IPS-18c (cell line): Measurements from ENCODE around the gene CCDC60.
"Not testable (repeated sequence)": the region's sequence is repeated elsewhere in the genome, so short reads cannot be mapped to it uniquely, and the experiment has no call there.

ENCODE experiments used
- H3K4me3 ChIP-seq: 2 replicates; pipeline ENCODE4 v1.7.0; 2013; ENCODE audit warnings: low read depth, mild to moderate bottlenecking, low read length, moderate library complexity; ENCODE audit not compliant: insufficient read depth
- H3K9me3 ChIP-seq: one replicate; pipeline ENCODE4 v1.6.1; 2013; ENCODE audit warnings: mild to moderate bottlenecking, low read length, moderate library complexity; ENCODE audit not compliant: control insufficient read depth, insufficient read depth

The CCDC60 gene

DNA sequence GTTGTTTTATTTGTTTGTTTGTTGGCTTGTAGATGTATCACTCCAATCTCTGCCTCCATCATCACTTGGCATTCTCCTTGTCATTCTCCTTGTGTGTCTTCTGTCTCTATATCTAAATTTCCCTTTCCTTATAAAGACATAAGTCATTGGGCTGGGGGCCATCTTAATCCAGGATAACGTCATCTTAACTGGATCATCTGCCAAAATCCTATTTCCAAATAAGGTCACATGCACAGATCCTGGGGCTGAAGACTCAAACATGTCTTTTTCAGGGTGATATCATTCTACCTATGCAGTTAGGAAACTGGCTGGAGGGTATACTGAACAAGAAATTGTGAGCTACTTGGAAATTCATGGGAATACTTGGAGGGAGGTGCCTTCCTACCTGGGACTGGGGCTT, 8.7 kb upstream of the CCDC60 start:
- Histone ChIP-seq H3K4me3 (no peak overlapping the region), H3K9me3 (peaks cover 2% of the 10 kb centered on the region)

DNA sequence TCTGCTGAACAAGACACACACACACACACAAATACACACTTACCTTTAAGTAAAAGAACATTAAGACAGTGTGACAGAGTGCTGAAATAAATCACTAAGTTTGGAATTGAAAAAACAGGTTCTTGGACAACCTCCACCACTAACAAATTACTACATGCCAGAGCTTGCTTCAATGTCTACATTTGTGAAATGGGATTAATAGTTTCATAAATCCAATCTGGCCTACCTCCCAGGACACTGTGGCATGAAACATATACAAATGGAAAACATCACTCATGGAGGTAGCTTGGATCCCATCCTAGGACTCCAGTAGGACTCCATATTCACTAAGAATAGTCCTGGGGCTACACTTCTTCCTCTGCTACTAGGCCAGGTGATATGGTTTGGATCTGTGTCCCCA, 8.2 kb upstream of the CCDC60 start:
- H3K4me3 ChIP-seq, result no peak overlapping the region
- peaks cover 2% of the 10 kb centered on the region for H3K9me3 ChIP-seq

DNA sequence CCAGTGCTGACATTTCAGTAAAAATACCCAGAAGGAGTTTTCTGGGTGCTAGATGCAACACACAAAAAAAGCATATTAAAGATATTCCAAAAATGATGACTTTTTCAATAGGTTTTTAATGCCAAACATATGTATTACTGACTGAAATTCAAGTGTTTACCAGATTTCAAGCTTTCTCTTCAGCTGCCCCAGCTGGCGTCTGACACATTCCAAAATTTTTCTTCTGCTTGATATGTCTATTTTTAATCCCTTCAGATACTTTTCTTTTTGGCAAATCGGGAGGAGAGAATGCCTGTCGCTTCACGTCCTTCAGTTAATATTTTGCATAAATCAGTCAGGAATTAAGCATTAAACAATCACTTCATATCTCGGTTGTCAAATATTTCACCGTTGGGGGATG, 7.1 kb upstream of the CCDC60 start:
- Histone ChIP-seq H3K4me3 (no peak overlapping the region), H3K9me3 (no peaks in the 10 kb centered on the region)

DNA sequence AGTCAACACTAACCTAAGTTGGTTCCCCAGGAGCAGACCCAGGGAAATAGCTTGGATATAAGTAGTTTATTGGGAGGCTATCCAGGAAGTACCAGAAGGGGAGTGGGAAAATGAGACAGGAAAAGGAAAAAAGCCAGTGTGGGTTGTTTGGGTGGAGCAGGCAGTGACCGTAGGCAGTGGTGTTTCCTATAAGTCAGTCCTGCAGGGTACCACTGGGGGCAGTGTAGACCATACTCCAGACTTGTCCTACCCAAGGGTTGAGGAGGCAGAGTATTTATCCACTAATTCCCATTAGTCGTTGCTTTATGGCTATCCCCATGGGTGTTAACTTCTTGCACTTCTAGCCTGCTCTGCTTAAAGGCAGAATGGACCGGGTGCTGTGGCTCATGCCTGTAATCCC, 6.4 kb upstream of the CCDC60 start:
- no peaks in the 10 kb centered on the region for H3K9me3 ChIP-seq
- no peak overlapping the region for H3K4me3 ChIP-seq

DNA sequence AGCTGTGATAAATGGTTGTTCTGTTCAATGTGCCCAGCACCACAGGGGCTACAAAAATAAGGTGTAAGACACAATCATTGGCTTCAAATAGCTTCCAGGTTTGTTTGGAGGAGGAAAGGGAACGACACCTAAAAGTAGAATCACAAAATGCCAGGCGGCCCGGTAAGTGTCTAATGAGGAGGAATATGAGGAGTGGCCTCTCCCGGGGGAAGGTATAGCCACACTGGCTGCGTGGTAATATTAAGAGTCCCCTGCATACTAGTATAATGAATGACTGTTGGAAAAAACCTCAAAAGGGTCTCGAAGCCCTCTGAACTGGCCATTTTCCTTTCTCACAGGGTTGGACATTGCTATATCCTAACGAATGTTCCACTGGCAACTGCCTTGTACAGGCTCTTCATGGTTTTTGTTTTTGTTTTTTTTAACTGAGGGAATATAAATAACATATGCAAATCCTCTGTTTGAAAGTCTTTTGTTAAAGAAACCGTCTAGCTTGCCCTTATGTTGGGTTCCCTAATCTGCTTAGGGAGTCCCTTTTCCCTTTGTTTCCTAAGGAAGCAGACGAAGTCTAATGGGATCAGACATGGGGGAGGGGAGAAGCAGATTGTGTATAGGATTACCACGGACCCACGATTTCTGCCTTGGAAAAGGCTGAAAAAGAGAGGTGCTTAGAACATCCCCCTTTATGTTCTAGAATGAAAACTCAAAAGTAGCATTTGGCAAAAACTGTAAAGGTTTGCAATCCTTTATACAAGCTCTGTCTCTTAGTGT, 4.2 kb downstream of the CCDC60 start:
- H3K9me3 ChIP-seq, result no peaks in the 10 kb centered on the region
- no peak overlapping the region for H3K4me3 ChIP-seq

DNA sequence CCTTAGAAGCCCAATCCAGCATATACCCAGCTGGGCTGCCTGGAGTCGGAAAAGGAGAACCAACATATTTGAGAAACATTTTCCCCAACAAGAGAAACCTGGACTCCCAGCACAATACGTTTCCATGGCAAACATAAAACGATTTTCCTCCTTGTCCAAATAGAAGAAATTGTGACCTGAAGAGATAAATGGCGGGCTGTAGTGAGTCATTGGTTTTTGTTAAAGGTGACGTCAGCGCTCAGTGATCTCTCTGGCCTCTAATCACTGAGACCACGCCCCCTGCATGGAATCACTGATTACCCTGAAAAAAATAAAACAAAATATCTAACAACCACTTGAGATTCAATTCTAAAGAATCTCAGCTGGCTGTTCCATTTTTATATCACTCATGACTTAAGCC, 6.0 kb downstream of the CCDC60 start:
- no peaks in the 10 kb centered on the region for H3K9me3 ChIP-seq
- H3K4me3 ChIP-seq, result no peak overlapping the region

DNA sequence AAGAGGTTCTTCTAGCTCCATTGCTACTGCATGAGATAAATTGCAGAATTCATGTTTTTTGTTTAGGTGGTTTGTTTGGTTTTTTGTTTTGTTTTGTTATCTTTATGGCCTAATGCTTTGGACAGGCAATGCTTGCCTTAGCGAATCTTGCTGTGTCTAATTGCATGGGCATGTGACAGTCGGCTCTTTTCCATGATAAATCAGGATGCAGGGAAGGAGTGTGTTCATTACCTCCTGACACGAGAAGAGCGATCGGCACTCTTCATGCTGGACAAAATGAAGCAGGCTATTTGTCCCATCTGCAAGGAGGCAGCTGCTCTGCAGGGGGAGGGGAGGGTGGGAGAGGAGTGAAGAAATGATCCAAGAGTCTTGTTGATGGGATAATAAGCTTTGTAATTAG, 6.5 kb downstream of the CCDC60 start:
- H3K9me3 ChIP-seq, result no peaks in the 10 kb centered on the region
- no peak overlapping the region for H3K4me3 ChIP-seq

DNA sequence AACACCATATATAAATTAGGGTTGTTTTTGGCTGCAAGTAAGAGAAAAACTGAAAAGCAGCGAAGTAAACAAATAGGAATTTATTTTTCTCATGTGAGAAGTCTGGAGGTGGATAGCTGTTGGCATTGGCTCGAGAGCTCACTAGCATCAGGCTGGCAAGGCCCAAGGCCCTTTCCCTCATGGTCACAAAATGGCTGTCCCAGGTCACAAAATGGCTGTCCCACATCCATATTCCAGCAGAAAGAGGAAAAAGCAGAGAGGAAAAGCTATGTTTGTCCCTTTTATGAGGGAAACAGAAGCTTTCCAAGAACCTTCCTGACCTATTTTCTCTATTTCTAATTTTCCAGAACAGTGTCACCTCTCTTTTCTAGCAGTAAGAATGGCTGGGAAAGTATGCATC, 7.5 kb downstream of the CCDC60 start:
- Histone ChIP-seq H3K9me3 (no peaks in the 10 kb centered on the region), H3K4me3 (no peak overlapping the region)

DNA sequence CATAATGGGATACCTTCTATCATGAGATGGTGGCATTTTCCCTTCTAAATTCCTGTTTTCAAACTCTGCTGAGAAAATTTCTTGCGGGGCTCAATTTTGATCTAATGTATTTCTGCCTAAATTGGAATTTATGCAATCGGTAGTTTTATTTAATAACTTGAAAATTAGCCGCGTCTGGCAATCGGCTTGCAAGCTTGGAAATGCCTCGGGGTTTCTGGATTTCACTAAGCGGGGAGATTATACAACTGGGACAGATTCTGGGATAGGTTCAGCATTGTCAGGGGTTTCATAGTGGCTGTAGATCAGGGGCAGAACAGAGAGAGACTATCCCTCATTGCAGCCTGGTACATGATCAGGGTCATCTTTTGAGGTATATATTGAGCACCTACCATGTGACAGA, 8.6 kb downstream of the CCDC60 start:
- Histone ChIP-seq H3K9me3 (no peaks in the 10 kb centered on the region), H3K4me3 (no peak overlapping the region)

DNA sequence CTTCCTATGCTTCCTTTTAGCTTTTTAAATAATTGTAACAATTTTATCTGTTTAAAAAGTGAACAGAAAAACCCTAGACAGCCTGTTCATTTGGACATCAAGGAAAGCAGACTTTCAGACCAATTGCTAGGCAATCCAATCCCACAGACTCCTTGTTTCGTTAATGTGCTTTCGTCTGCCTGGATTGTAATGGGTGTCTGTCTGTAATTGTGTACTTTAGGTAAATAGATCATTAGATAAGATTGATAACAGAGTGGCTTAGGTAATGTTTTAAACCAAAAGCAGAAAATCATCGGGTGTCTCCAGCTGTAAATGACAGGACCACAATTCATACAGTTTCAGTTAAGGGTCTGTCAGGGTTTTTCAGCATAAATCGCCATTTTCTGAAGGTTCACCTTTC, 19.6 kb downstream of the CCDC60 start:
- peaks cover 3% of the 10 kb centered on the region for H3K9me3 ChIP-seq
- no peak overlapping the region for H3K4me3 ChIP-seq

DNA sequence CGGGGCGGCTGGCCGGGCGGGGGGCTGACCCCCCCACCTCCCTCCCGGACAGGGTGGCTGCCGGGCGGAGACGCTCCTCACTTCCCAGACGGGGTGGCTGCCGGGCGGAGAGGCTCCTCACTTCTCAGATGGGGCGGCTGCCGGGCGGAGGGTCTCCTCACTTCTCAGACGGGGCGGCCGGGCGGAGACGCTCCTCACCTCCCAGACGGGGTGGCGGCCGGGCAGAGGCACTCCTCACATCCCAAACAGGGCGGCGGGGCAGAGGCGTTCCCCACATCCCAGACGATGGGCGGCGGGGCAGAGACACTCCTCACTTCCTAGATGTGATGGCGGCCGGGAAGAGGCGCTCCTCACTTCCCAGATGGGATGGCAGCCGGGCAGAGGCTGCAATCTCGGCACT, 25.8 kb downstream of the CCDC60 start:
- H3K9me3 ChIP-seq, H3K4me3 ChIP-seq: not testable (repeated sequence)

DNA sequence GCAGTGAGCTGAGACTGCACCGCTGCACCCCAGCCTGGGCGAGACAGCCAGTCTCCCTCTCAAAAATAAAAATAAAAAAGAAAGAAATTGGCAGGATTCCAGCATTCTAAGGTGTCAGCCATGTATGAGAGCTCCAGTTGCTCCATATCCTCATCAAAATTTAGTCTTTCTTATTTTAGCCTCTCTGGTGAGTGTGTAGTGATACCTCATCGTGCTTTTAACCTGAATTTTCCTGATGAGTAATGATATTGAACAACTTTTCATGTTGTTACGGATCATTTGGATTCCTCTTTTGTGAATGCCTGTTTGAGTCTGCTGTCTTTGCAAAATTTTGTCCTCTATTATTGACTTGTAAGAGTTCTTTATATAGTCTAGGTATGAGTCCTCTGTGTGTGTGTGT, 28.5 kb downstream of the CCDC60 start:
- Histone ChIP-seq H3K4me3 (no peak overlapping the region), H3K9me3 (no peaks in the 10 kb centered on the region)

DNA sequence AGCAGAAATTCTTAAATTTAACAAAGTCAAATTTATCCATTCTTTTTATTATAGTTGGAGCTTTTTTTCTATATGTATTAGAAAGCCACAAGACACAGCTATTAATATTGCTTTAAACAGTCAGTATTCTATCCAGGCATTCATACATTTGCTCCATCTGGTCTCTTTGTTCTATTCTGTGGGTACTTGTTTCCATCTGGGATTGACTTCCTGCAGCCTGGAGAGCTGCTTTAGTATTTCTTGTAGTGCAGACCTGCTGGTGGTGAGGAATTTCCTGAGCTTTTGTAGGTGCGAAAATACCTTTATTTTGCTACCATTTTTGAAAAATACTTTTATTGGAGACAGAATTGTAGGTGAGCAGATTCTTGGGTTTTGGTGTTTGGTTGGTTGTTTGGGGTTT, 29.0 kb downstream of the CCDC60 start:
- no peaks in the 10 kb centered on the region for H3K9me3 ChIP-seq
- no peak overlapping the region for H3K4me3 ChIP-seq

DNA sequence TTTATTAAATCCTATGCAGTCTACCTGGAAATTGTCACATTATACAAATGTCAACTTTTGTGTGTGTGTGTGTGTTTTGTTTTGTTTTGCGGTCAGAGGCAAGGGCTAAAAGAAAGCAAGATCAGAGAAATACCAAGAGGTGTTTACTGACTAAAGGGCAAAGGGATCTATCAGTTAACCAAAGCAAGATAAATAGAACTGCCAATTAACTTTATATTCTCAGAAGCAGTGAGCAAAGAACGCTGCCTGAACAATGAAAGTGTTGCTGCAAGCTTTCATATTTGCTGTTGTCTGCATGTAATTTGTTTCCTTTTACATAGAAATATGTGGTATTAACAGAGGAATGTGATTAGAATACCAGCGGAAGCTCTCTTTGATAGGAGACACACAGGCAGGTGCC, 30.9 kb downstream of the CCDC60 start:
- H3K9me3 ChIP-seq, result no peaks in the 10 kb centered on the region
- no peak overlapping the region for H3K4me3 ChIP-seq

DNA sequence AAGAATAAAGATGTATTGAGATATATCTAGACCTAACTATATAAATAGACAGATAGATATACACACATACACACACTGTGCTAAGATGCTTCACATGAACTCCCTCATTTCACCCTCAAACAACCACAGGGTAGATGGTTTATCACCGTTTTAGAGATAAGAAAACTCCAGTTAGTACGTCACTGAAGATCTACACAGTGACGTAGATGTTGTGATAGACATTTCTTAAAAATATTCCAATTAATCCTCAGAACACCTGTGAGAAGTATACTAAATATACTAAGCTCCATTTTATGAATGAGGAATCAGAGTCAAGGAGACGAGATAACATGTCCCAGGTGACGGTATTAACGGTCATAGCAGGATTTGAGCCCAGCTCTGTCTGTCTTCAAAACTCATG, 31.5 kb downstream of the CCDC60 start:
- no peak overlapping the region for H3K4me3 ChIP-seq
- no peaks in the 10 kb centered on the region for H3K9me3 ChIP-seq

DNA sequence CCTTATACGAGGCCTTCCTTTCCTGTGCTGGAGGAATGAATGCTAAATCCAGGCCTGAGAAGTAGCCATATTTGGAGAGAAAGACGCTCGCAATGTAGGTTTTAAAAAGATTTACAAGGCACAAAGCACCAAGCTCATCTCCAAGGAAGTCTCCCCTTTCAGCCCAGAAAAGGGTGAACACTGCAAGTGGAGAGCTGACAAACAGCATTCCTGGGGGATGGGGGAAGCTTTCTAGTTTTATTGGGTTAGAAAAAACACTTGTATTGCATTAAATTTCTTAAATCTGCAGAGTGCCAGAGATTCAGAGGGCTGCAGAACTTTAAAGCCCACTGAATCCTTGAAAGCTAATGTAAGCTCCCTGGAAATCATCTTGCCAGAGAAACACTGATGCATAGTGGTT, 34.6 kb downstream of the CCDC60 start:
- no peak overlapping the region for H3K4me3 ChIP-seq
- no peaks in the 10 kb centered on the region for H3K9me3 ChIP-seq

DNA sequence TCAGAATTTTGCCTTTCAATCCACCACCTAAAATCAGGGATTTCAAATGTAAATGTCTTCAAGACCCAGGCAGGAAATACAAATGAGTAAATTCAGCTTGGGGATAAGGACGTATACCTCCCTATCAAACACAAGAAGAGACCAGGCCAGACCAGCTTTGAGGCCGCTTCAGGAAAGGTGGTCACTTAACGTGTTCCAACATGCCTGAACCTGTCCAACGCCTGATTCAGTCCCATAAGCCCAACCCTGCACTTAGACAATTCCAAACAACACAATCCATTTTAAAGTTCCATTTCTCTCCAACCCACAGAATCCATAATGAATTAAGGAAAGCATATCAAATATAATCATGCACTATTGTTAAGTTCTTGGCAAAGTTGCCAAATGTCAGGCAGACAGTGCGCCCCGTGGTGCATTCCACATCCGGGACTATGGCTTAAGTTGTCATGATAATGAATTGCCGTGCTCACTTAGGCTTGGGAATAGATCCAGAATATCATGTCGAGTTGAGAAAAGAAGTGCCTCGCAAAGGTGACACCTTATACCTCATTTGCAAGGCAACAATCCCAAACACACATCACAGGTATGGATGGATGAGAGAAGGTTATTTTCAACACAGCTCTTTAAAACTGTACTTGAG, 35.5 kb downstream of the CCDC60 start:
- H3K4me3 ChIP-seq, result no peak overlapping the region
- H3K9me3 ChIP-seq, result no peaks in the 10 kb centered on the region

DNA sequence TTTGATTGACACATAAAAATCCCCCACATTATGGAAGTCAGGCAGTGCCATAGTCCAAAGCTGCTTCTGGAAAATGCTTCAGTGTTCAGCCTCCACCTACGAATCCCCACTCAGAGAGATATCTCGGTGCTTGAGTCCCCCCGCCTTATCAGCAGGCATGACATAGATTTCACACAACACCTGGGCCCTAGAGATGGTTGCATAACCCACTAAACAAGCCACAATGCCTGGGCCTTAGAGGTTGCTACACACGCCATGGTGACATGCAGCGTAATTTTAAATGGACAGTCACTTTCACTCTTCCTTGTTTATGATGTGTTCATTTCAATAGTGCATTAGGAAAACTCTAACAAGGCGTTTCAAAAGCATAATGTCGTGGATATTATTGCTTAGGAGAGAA, 38.0 kb downstream of the CCDC60 start:
- Histone ChIP-seq H3K4me3 (no peak overlapping the region), H3K9me3 (no peaks in the 10 kb centered on the region)

DNA sequence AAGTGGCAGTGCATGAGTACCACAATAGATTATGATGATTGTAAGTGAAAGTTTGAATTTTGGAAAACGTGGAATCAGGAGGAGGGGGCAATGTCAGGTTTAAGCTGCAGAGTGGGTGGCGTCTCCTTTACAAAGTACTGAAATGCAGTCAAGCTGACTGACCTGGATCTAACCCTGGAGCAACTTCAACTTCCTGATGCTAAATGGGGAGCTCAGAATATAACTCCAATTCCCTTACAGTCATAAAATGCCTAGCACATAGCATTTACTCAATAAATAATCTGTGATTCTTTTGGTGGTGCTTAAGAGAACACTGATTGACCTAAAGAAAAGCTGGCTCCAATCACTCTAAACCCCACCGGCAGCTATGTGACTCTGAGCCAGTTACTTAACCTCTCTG, 38.5 kb downstream of the CCDC60 start:
- H3K9me3 ChIP-seq, result no peaks in the 10 kb centered on the region
- no peak overlapping the region for H3K4me3 ChIP-seq
